Measurements from ENCODE around the gene RASGRP4. TPM values are rescaled to one million over a fixed set of nuclear protein-coding genes. Genes with fewer than 3 reads are reported as not detected.

RASGRP4 gene
- total and polyA plus RNA-seq, 2 donors (not counting 1 experiment from before 2014, with no cell fraction given): not detected

- Histone ChIP-seq H2AFZ (ENCODE audit: low read length) (no peak overlapping the region), H3K9ac (ENCODE audit: insufficient read depth, low read length) (no peak overlapping the region), H4K20me1 (ENCODE audit: control insufficient read depth, extremely low read depth, insufficient read depth, low read length) (no peaks in the 10 kb centered on the region), H3K9me3 (ENCODE audit: control insufficient read depth, insufficient read depth, low read depth, low read length) (no peaks in the 10 kb centered on the region), H3K4me2 (ENCODE audit: extremely low read depth, insufficient read depth, low read length) (no peak overlapping the region), H3K27ac (ENCODE audit: insufficient read depth, low read length) (no peak overlapping the region), H3K27me3 (ENCODE audit: control insufficient read depth, insufficient read depth, low read length) (no peaks in the 10 kb centered on the region), H3K36me3 (ENCODE audit: control insufficient read depth, insufficient read depth, low read length) (no peaks in the 10 kb centered on the region), H3K79me2 (ENCODE audit: control insufficient read depth, insufficient read depth, low read length) (no peaks in the 10 kb centered on the region), H3K4me3 (replicated peaks in 1 of 4; ENCODE audit: control extremely low read depth in 1 of 4, insufficient read depth in 1 of 4, low read depth in 3 of 4, low read length in 4 of 4) (no peak overlapping the region), H3K4me1 (ENCODE audit: control insufficient read depth, extremely low read depth, insufficient read depth, low read length) (no peaks in the 10 kb centered on the region)
- DNase-seq (ENCODE audit: low read depth in 2 of 2): no peak
- no peak for TF ChIP-seq EZH2 (IDR thresholded peaks at IDR 0.05; ENCODE audit: low read length, missing control alignments)
- TF ChIP-seq CTCF (conservative IDR thresholded peaks at IDR 0.05 in 1 of 2, IDR thresholded peaks at IDR 0.05 in 1 of 2; ENCODE audit: low read depth in 1 of 2, low read length in 2 of 2): no peak
These were observed 25.6 kb upstream of the RASGRP4 start for GRCh38 chr19:38451629-38452028.

- no peaks in the 10 kb centered on the region for H3K4me1 ChIP-seq (ENCODE audit: control insufficient read depth, extremely low read depth, insufficient read depth, low read length)
- no peaks in the 10 kb centered on the region for H3K27me3 ChIP-seq (ENCODE audit: control insufficient read depth, insufficient read depth, low read length)
- no peak overlapping the region for H2AFZ ChIP-seq (ENCODE audit: low read length)
- H3K27ac ChIP-seq (ENCODE audit: insufficient read depth, low read length): no peak overlapping the region
- no peak for TF ChIP-seq EZH2 (IDR thresholded peaks at IDR 0.05; ENCODE audit: low read length, missing control alignments)
- no peak for TF ChIP-seq CTCF (conservative IDR thresholded peaks at IDR 0.05 in 1 of 2, IDR thresholded peaks at IDR 0.05 in 1 of 2; ENCODE audit: low read depth in 1 of 2, low read length in 2 of 2)
- H3K9me3 ChIP-seq (ENCODE audit: control insufficient read depth, insufficient read depth, low read depth, low read length): no peaks in the 10 kb centered on the region
- no peak overlapping the region for H3K4me2 ChIP-seq (ENCODE audit: extremely low read depth, insufficient read depth, low read length)
- H3K79me2 ChIP-seq (ENCODE audit: control insufficient read depth, insufficient read depth, low read length): no peaks in the 10 kb centered on the region
- DNase-seq (ENCODE audit: low read depth in 2 of 2): no peak
- H3K9ac ChIP-seq (ENCODE audit: insufficient read depth, low read length): no peak overlapping the region
- H3K36me3 ChIP-seq (ENCODE audit: control insufficient read depth, insufficient read depth, low read length): no peaks in the 10 kb centered on the region
- no peak overlapping the region for H3K4me3 ChIP-seq (replicated peaks in 1 of 4; ENCODE audit: control extremely low read depth in 1 of 4, insufficient read depth in 1 of 4, low read depth in 3 of 4, low read length in 4 of 4)
- H4K20me1 ChIP-seq (ENCODE audit: control insufficient read depth, extremely low read depth, insufficient read depth, low read length): no peaks in the 10 kb centered on the region
These were observed 25.0 kb upstream of the RASGRP4 start for GRCh38 chr19:38451036-38451435.

- DNase-seq (ENCODE audit: low read depth in 2 of 2): no peak
- Histone ChIP-seq H3K4me3 (replicated peaks in 1 of 4; ENCODE audit: control extremely low read depth in 1 of 4, insufficient read depth in 1 of 4, low read depth in 3 of 4, low read length in 4 of 4) (no peak overlapping the region), H2AFZ (ENCODE audit: low read length) (no peak overlapping the region), H3K4me1 (ENCODE audit: control insufficient read depth, extremely low read depth, insufficient read depth, low read length) (no peaks in the 10 kb centered on the region), H3K9ac (ENCODE audit: insufficient read depth, low read length) (no peak overlapping the region), H3K9me3 (ENCODE audit: control insufficient read depth, insufficient read depth, low read depth, low read length) (no peaks in the 10 kb centered on the region), H3K36me3 (ENCODE audit: control insufficient read depth, insufficient read depth, low read length) (no peaks in the 10 kb centered on the region), H3K27me3 (ENCODE audit: control insufficient read depth, insufficient read depth, low read length) (no peaks in the 10 kb centered on the region), H3K79me2 (ENCODE audit: control insufficient read depth, insufficient read depth, low read length) (no peaks in the 10 kb centered on the region), H4K20me1 (ENCODE audit: control insufficient read depth, extremely low read depth, insufficient read depth, low read length) (no peaks in the 10 kb centered on the region), H3K4me2 (ENCODE audit: extremely low read depth, insufficient read depth, low read length) (no peak overlapping the region), H3K27ac (ENCODE audit: insufficient read depth, low read length) (no peak overlapping the region)
- TF ChIP-seq CTCF (conservative IDR thresholded peaks at IDR 0.05 in 1 of 2, IDR thresholded peaks at IDR 0.05 in 1 of 2; ENCODE audit: low read depth in 1 of 2, low read length in 2 of 2) (no peak), EZH2 (IDR thresholded peaks at IDR 0.05; ENCODE audit: low read length, missing control alignments) (no peak)
These were observed 23.5 kb upstream of the RASGRP4 start for GRCh38 chr19:38449518-38449917.
